H1 (cell line): ENCODE measurements around the gene YARS1. TPM values are rescaled to one million over a fixed set of nuclear protein-coding genes. Genes with fewer than 3 reads are reported as not detected.

ENCODE experiments used
- CTCF ChIA-PET: fragments of 300-600 bp; sonication (Branson Sonifier 250); formaldehyde crosslinking; loops from one replicate; lab custom pipeline; 2021; ENCODE audit not compliant: partially characterized antibody; lab: Charles Lee
- POLR2A ChIA-PET: fragments of 300-600 bp; sonication (Branson Sonifier 250); formaldehyde crosslinking; loops from one replicate; lab custom pipeline; 2021; ENCODE audit warnings: inconsistent platforms; ENCODE audit not compliant: partially characterized antibody; lab: Charles Lee
- DNase-seq, 2 experiments: peaks; one replicate each; pipeline versions ENCODE4 v3.0.0 to v3.0.0-alpha.2; 2010 to 2022; ENCODE audit warnings: low spot score in 2 of 2, low read depth in 1 of 2, mixed read lengths in 1 of 2
- FAIRE-seq: peaks from 2 replicates; lab custom pipeline; 2011; peaks lifted over from hg19 to GRCh38; lab: Jason Lieb, UNC
- H2AFZ ChIP-seq: 2 replicates; pipeline ENCODE4 v1.8.1; 2012; ENCODE audit warnings: low read length, inconsistent platforms
- H2AK5ac ChIP-seq: 2 replicates; pipeline ENCODE4 v1.6.1; 2013; ENCODE audit warnings: low read depth, low read length
- H2BK120ac ChIP-seq: replicated peaks from 2 replicates; pipeline ENCODE3; 2013; ENCODE audit warnings: low read depth, low read length, inconsistent platforms
- H2BK12ac ChIP-seq: 2 replicates; pipeline ENCODE4 v1.6.1; 2013; ENCODE audit warnings: low read depth, low read length
- H2BK15ac ChIP-seq: 2 replicates; pipeline ENCODE4 v1.6.1; 2013; ENCODE audit warnings: low read length
- H2BK20ac ChIP-seq: 2 replicates; pipeline ENCODE4 v1.6.1; 2013; ENCODE audit warnings: low read length
- H2BK5ac ChIP-seq: 2 replicates; pipeline ENCODE4 v1.6.1; 2013; ENCODE audit warnings: low read depth, low read length
- H3K14ac ChIP-seq: 2 replicates; pipeline ENCODE4 v1.6.1; 2013; ENCODE audit warnings: inconsistent platforms; ENCODE audit not compliant: insufficient read length
- H3K18ac ChIP-seq: 2 replicates; pipeline ENCODE4 v1.6.1; 2013; ENCODE audit warnings: low read length; ENCODE audit errors: extremely low read depth
- H3K23ac ChIP-seq: 2 replicates; pipeline ENCODE4 v1.6.1; 2013; ENCODE audit warnings: inconsistent platforms; ENCODE audit not compliant: insufficient read length
- H3K23me2 ChIP-seq: 2 replicates; pipeline ENCODE4 v1.6.1; 2013; ENCODE audit warnings: low read depth, low read length
- H3K27ac ChIP-seq: 2 replicates; pipeline ENCODE4 v1.6.1; 2011; ENCODE audit warnings: low read depth, low read length, inconsistent platforms
- H3K27me3 ChIP-seq, 4 experiments: replicated peaks in 1 of 4; 1 replicate in 1 of 4; 2 replicates in 3 of 4; pipeline versions ENCODE4 v1.6.1 to v1.8.1; 2011 to 2013; ENCODE audit warnings: low read length in 3 of 4, mild to moderate bottlenecking in 3 of 4, inconsistent platforms in 2 of 4, mixed read lengths in 2 of 4, moderate library complexity in 1 of 4; ENCODE audit not compliant: control insufficient read depth in 3 of 4, insufficient read depth in 3 of 4; ENCODE audit errors: extremely low read depth in 1 of 4
- H3K36me3 ChIP-seq, 4 experiments: 2 replicates each; pipeline versions ENCODE4 v1.6.1 to v1.8.1; 2011 to 2013; ENCODE audit warnings: mild to moderate bottlenecking in 4 of 4, low read length in 3 of 4, moderate library complexity in 2 of 4, control low read depth in 1 of 4, inconsistent platforms in 1 of 4; ENCODE audit not compliant: insufficient read depth in 4 of 4, control insufficient read depth in 2 of 4
- H3K4ac ChIP-seq: replicated peaks from 2 replicates; pipeline ENCODE3; 2013; ENCODE audit warnings: low read length, low read depth, mixed read lengths, inconsistent platforms; ENCODE audit not compliant: insufficient read length
- H3K4me1 ChIP-seq, 4 experiments: replicated peaks in 1 of 4; 1 replicate in 1 of 4; 2 replicates in 3 of 4; pipeline versions ENCODE4 v1.6.1 to v1.8.1; 2011 to 2013; ENCODE audit warnings: low read length in 3 of 4, inconsistent platforms in 2 of 4, mixed read lengths in 1 of 4; ENCODE audit not compliant: insufficient read depth in 4 of 4, control insufficient read depth in 3 of 4
- H3K4me2 ChIP-seq, 2 experiments: 2 replicates each; pipeline versions ENCODE4 v1.6.1 to v1.8.1; 2011 to 2013; ENCODE audit warnings: low read depth in 2 of 2, low read length in 2 of 2, control low read depth in 1 of 2, inconsistent platforms in 1 of 2, mild to moderate bottlenecking in 1 of 2; ENCODE audit not compliant: insufficient read depth in 1 of 2
- H3K4me3 ChIP-seq, 4 experiments: fragments of 200-600, 300-600 bp in 1 of 4; sonication (generic), shearing (Covaris generic), sonication (Bioruptor Twin) in 1 of 4; 2 replicates each; pipeline versions ENCODE4 v1.5.1 to v1.8.1; 2011 to 2016; ENCODE audit warnings: low read length in 4 of 4, low read depth in 3 of 4, control low read depth in 2 of 4, inconsistent platforms in 2 of 4, mild to moderate bottlenecking in 2 of 4, mixed read lengths in 1 of 4, moderate library complexity in 1 of 4; ENCODE audit not compliant: insufficient read depth in 2 of 4; ENCODE audit errors: extremely low read depth in 1 of 4
- H3K56ac ChIP-seq: replicated peaks from 2 replicates; pipeline ENCODE3; 2013; ENCODE audit warnings: low read depth, mild to moderate bottlenecking, mixed read lengths, low read length, inconsistent platforms; ENCODE audit not compliant: insufficient read length
- H3K79me1 ChIP-seq: 2 replicates; pipeline ENCODE4 v1.6.1; 2013; ENCODE audit warnings: low read depth, low read length, control low read depth
- H3K79me2 ChIP-seq, 2 experiments: 2 replicates each; pipeline versions ENCODE4 v1.6.1 to v1.8.1; 2012 to 2013; ENCODE audit warnings: low read length in 2 of 2, mild to moderate bottlenecking in 2 of 2, inconsistent platforms in 1 of 2; ENCODE audit not compliant: insufficient read depth in 2 of 2, control insufficient read depth in 1 of 2
- H3K9ac ChIP-seq, 4 experiments: replicated peaks in 1 of 4; 1 replicate in 1 of 4; 2 replicates in 3 of 4; pipeline versions ENCODE4 v1.6.1 to v1.8.1; 2011 to 2013; ENCODE audit warnings: low read depth in 3 of 4, low read length in 3 of 4, control low read depth in 2 of 4, mild to moderate bottlenecking in 2 of 4, moderate library complexity in 2 of 4, inconsistent platforms in 1 of 4; ENCODE audit errors: extremely low read depth in 1 of 4
- H3K9me3 ChIP-seq, 2 experiments: 2 replicates each; pipeline versions ENCODE4 v1.6.1 to v1.8.1; 2012 to 2013; ENCODE audit warnings: mild to moderate bottlenecking in 2 of 2, moderate library complexity in 2 of 2, control low read depth in 1 of 2, inconsistent platforms in 1 of 2, low read depth in 1 of 2, low read length in 1 of 2, mixed read lengths in 1 of 2; ENCODE audit not compliant: insufficient read depth in 2 of 2
- H4K20me1 ChIP-seq, 2 experiments: replicated peaks in 1 of 2; 2 replicates each; pipeline versions ENCODE3 to v1.8.1; 2011 to 2013; ENCODE audit warnings: inconsistent platforms in 2 of 2, low read length in 2 of 2, mild to moderate bottlenecking in 1 of 2; ENCODE audit not compliant: insufficient read depth in 2 of 2, control insufficient read depth in 1 of 2
- H4K5ac ChIP-seq: 2 replicates; pipeline ENCODE4 v1.6.1; 2013; ENCODE audit warnings: low read length, low read depth, mixed read lengths, inconsistent platforms; ENCODE audit not compliant: insufficient read length
- H4K8ac ChIP-seq: 2 replicates; pipeline ENCODE4 v1.8.0; 2013; ENCODE audit warnings: mild to moderate bottlenecking, moderate library complexity, low read length, inconsistent platforms; ENCODE audit not compliant: insufficient read depth; ENCODE audit errors: extremely low read depth
- H4K91ac ChIP-seq: replicated peaks from 2 replicates; pipeline ENCODE3; 2013; ENCODE audit warnings: low read length, mixed read lengths, inconsistent platforms; ENCODE audit not compliant: insufficient read length
- BCL11A ChIP-seq, 2 experiments: IDR thresholded peaks; one replicate each; pipeline ENCODE4 v1.6.1; 2011; ENCODE audit warnings: low read depth in 2 of 2, low read length in 2 of 2, mild to moderate bottlenecking in 2 of 2
- KDM1A ChIP-seq: fragments of 200-600, 300-600 bp; sonication (generic); IDR thresholded peaks from 2 replicates; pipeline ENCODE4 v1.7.1; 2016; ENCODE audit warnings: mild to moderate bottlenecking, low read length, borderline replicate concordance
- SP1 ChIP-seq: IDR thresholded peaks from 2 replicates; pipeline ENCODE4 v1.6.1; 2011; ENCODE audit warnings: low read depth, low read length
- WGBS, 2 experiments: shearing (Covaris generic) in 1 of 2; methylation state at CpG; one replicate each; pipeline versions ENCODE4 v1.1.6 to v1.1.7; 2013 to 2015; ENCODE audit warnings: low lambda C conversion rate in 2 of 2, mixed read lengths in 2 of 2, inconsistent platforms in 1 of 2, low coverage in 1 of 2, missing lambda C conversion rate in 1 of 2; ENCODE audit not compliant: insufficient replicate concordance in 2 of 2, insufficient coverage in 1 of 2, insufficient read length in 1 of 2; ENCODE audit errors: extremely low coverage in 1 of 2, missing lambda C conversion rate in 1 of 2; 5-methylcytosine and 5-hydroxymethylcytosine counted together
- polyA plus RNA-seq, 7 experiments: library from polyadenylated mRNA; depleted of rRNA in 3 of 7; stranded (reverse) in 5 of 7; unstranded in 2 of 7; fragments of >200 nt in 5 of 7; fragments of 200-250 nt in 2 of 7; gene quantifications; 1 replicate in 5 of 7; 2 replicates in 1 of 7; 4 replicates in 1 of 7; pipeline versions ENCODE4 v1.2.1 to v1.2.3, GENCODE V29; 2011 to 2013; ENCODE audit warnings: missing spikeins in 2 of 7, mixed read lengths in 2 of 7
- total RNA-seq: library from RNA; stranded (reverse); fragmentation: NEBNext Ultra II Directional; extraction: Animal tissue kit (Norgen Biotek cat#: 25700); gene quantifications from 2 replicates; pipeline ENCODE4 v1.2.1, GENCODE V29; 2021

Gene YARS1
- total and polyA plus RNA-seq, 2 of the 8 experiments (the other 6 are each of a cell fraction or from before 2014, with no cell fraction given) = 47.1 to 226 TPM

DNA sequence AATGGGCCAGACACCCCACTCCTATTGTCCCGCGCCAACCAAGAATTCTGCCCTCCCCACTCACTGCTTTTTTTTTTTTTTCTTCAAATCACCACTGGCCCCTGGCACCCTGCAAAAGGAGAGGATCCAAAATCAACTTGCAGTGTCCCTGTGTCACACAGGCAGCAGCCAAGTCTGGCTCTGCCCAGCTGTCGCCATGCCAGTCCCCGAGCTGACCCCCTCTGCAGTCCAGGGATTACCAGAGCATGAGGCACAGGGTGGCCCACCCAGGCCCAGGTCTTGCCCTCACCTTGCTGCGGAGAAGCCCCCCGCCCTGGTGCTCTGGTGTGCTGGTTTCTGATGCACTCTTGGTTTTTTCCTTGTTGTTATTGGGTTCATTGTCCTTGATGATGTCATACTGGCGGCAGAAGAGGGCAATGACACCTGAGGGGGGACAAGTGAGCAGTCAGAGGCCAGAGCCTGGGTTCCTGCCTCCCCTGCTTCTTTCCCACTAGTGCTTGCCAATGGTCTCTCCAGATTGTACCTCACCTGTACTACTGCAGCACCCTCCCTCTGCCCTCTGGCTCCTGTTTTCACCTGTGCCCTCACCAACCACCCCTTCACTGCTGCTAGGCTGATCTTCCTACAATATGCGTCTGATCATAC, 47.3 kb upstream of the YARS1 start:
- H2AFZ ChIP-seq = no peak overlapping the region
- H3K27ac ChIP-seq = no peak overlapping the region
- FAIRE-seq = no peak
- no peak overlapping the region for H3K4me3 ChIP-seq
- H3K36me3 ChIP-seq = peaks cover 0 to 7% (median 0%) of the 10 kb centered on the region in 4 experiments; a peak in 4 of 8 replicates
- no peak overlapping the region for H2BK5ac ChIP-seq
- H2BK15ac ChIP-seq = no peak overlapping the region
- POLR2A ChIA-PET = interaction anchor here (1.0 kb wide), 1 partner anchor 47 kb away, joined by 5 read pairs; the partner anchor contains the start of genes S100PBP and YARS1
- no peak overlapping the region for H2AK5ac ChIP-seq
- WGBS, 2 experiments = 83% methylated on average over 8 of the region's 8 CpGs; no CpG with 5 or more reads in 1 of the 2 experiments
- TF ChIP-seq BCL11A (IDR thresholded peaks at IDR 0.05; ENCODE audit: low read depth in 2 of 2, low read length in 2 of 2) (no peak), SP1 (no peak), KDM1A (no peak)
- TF ChIP-seq, all 59 proteins: peak for 0
- no peaks in the 10 kb centered on the region for H3K23me2 ChIP-seq
- no peak overlapping the region for H4K8ac ChIP-seq
- peaks cover 0 to 11% (median 5%) of the 10 kb centered on the region in 4 experiments; a peak in 6 of 7 replicates for H3K27me3 ChIP-seq
- no peaks in the 10 kb centered on the region for H3K79me2 ChIP-seq
- H4K91ac ChIP-seq = no peak overlapping the region
- no peak overlapping the region for H3K9ac ChIP-seq
- CTCF ChIA-PET = interaction anchor here (1.7 to 2.8 kb wide), 3 partner anchors 12 to 28 kb away, joined by 5 to 11 read pairs (median 8); no protein-coding TSS in a partner anchor
- H3K18ac ChIP-seq = no peak overlapping the region
- no peak for DNase-seq
- H2BK120ac ChIP-seq = no peak overlapping the region
- H3K4ac ChIP-seq = no peak overlapping the region
- H3K56ac ChIP-seq = no peak overlapping the region
- H4K20me1 ChIP-seq = peaks cover 0 to 2% of the 10 kb centered on the region in 2 experiments
- H2BK20ac ChIP-seq = no peak overlapping the region
- no peak overlapping the region for H4K5ac ChIP-seq
- H3K4me1 ChIP-seq = peaks cover 0 to 1% (median under 1%) of the 10 kb centered on the region in 4 experiments; a peak in 3 of 7 replicates
- no peak overlapping the region for H3K4me2 ChIP-seq
- H3K23ac ChIP-seq = no peak overlapping the region
- H3K9me3 ChIP-seq = no peaks in the 10 kb centered on the region
- H3K14ac ChIP-seq = no peak overlapping the region
- H3K79me1 ChIP-seq = no peaks in the 10 kb centered on the region
- H2BK12ac ChIP-seq = no peak overlapping the region
